GM21737 (cell line): Measurements from ENCODE around the gene SPARC.
"Not testable (repeated sequence)": the region's sequence is repeated elsewhere in the genome, so short reads cannot be mapped to it uniquely, and the experiment has no call there.

Source experiments
- ATAC-seq: cut with Tn5 transposase; IDR thresholded peaks from one replicate; pipeline ENCODE4 v1.9.1; 2021; ENCODE audit warnings: mild to moderate bottlenecking, moderate library complexity; ENCODE audit not compliant: unreplicated experiment

SPARC gene

GRCh38 chr5:151703227-151703626 is 16.5 kb upstream of the SPARC start:
- ATAC-seq = peak; percentile 91

DNA sequence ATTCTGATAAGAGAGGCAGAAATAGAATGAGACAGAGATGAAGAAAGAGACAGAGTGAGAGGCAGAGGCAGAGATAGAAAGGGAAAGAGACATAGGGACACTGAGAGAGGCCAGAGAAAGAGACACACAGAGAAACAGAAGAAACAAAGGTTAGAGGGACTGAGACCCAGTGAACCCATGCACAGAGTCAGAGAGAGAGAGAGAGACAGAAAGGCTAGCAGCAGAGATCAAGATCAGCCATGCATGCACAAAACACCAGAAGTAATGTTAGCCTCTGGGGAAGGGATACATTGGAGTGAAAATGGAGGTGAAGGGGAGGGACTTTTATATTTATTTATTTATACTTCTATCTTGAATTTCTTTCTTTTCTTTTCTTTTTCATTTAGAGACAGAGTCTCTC is 14.1 kb upstream of the SPARC start:
- no peak for ATAC-seq

- ATAC-seq = no peak
These were observed 13.6 kb upstream of the SPARC start for GRCh38 chr5:151700296-151700695.

DNA sequence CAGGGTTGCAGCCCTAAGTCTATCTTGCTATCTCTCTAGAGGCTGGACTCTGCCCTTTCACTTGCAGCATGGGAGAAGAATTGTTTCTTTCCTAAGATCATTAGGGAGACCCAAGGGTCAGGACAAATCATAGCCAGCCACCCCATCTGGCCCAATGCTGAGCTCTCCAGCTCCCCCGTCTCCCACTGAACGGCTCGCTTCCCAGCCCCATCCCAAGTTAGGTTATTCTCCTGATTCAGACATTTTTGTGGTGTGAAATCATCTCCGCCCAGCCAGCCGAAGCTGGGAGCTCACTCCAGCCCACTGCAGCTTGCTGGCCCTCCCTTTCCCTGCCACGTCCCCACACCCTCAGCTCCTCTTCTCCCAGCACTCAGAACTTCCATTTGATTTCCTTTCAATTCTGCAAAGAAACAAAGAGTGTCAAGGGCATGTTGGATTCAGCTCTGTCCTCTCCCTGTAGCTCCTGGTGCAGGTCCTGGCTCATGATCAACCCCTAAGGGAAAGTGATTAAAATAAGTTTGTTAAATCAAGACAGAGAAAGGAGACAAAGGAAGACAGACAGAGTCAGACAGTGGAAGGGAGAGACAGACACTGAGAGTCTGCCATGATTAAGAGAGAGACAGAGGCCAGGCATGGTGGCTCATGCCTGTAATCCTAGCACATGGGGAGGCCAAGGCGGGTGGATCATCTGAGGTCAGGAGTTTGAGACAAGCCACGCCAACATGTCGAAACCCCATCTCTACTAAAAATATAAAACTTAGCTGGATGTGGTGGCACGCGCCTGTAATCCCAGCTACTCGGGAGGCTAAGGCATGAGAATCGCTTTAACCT is 12.6 kb upstream of the SPARC start:
- ATAC-seq = no peak

DNA sequence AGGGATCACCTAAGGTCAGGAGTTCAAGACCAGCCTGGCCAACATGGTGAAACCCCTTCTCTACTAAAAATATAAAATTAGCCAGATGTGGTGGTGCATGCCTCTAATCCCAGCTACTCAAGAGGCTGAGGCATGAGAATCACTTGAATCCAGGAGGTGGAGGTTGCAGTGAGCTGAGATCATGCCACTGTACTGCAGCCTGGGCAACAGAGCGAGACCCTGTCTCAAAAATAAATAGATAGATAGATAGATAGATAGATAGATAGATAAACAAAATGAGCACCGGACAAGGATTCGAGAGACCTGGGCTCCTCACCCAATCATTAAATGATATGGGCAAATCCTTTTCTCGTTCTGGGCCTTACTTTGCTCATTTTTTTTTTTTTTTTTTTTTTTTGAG is 11.4 kb upstream of the SPARC start:
- not testable (repeated sequence) for ATAC-seq

DNA sequence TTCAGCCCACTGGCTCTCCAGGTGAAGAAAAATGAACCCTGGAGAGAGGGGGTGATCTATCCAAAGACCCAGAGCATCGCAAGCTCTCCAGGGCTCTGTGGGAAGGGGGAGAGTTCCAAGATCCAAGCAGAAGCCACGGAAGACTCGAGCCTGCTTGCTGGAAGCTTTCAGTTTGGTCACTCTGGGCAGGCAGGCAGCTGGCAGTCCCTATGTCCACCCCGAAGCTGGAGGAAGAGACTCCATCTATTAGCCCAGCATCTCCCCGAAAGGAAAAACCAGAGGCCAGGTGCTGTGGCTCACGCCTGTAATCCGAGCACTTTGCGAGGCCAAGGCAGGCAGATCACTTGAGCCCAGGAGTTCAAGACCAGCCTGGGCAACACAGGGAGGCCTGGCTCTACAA is 10.7 kb upstream of the SPARC start:
- no peak for ATAC-seq

DNA sequence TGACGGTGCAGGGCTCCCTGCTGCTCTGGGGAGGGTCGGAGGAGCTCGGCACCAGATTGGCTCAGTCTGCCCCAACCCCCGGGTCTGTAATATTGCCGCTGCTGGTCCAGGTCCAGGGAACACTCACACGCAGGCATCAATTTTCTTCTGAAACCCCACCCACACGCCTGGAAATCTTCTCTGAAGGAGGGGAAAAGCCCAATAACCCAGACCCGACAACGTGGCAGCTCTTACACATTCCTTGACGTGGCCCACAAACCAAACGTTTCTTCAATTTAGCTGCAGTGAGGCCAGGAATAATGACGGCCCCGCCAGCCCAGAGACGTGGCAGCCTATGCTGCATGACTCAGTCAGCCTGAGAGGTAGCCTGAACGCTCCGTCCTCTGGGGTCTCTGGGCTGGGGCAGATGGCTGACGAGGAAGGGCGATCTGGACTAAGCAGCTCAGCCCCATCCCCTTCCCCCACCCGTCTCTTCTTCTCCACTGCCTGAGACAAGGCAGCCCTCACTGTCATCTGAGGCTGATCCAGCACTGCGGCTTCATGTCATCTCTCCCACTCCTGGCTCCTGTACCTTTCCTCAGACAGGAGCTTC is 9.9 kb upstream of the SPARC start:
- ATAC-seq = no peak

- ATAC-seq = no peak
These were observed 8.7 kb upstream of the SPARC start for GRCh38 chr5:151695464-151695863.

DNA sequence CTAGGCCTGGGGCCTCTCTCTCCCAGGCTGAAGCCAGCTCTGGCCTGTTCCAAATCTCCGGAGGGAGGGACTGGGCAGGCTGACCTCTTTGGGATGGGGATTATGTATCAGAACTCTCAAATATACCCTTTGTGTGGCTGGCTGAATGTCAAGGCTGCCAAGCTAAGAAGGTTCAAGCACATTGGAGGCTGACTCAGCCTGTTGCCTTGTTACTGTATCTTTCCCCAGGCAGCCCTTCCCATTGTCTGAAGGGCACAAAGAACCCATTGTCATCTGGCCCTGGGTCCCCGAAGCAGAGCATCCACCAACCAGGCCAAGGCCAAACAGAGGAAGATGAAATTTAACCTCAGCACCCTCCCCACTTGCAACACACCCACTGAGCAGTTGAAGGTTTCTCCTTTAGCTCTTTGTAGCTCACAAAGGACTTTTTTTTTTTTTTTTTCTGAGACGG is 7.3 kb upstream of the SPARC start:
- no peak for ATAC-seq

DNA sequence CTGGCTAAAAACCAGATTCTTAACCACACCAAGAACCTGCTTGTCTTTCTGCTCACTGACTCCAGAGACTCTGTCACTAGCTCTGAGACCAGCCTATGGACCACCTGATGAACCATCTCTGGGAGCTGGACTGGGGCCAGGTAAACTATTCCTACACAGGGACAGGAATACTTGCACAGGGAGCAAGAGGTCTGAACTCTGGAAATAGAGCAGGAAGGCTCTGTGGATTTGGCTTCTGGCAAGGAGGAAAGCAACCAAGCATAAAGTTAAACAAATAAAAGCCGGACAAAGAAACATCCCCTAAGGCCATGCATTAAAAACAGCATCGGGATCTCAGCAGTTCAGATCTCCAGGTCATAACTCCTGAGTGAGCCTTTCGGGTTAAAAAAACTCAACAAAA is 5.6 kb upstream of the SPARC start:
- ATAC-seq = no peak

DNA sequence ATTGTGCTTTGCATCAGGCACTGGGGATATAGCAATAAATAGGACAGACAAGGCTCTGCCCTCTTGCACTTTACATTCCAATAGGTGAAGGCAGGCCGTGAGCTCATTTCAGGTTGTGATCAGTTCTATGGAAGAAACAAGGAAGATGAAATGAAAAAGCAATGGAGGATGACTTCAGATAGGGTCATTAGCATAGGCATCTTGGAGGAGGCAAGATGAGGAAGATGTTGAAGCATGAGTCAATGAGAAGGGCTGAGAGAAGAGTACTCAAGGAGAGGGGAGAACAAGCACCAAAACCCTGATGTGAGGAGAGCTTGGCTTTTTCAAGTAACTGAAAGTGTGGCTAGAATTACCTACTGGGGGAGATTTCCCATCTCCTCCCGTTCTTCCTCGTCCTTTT is 5.0 kb upstream of the SPARC start:
- ATAC-seq = no peak

DNA sequence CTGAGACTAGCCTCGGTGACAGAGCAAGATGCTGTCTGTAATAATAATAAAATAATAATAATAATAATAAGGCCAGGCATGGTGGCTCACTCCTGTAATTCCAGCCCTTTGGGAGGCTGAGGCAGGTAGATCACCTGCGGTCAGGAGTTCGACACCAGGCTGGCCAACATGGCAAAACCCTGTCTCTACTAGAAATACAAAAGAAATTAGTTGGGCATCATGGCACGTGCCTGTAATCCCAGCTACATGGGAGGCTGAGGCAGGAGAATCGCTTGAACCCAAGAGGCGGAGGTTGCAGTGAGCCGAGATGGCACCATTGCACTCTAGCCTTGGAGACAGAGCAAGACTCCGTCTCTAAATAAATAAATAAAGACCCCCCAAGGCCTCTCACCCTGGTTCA is 2.9 kb upstream of the SPARC start:
- ATAC-seq = not testable (repeated sequence)

DNA sequence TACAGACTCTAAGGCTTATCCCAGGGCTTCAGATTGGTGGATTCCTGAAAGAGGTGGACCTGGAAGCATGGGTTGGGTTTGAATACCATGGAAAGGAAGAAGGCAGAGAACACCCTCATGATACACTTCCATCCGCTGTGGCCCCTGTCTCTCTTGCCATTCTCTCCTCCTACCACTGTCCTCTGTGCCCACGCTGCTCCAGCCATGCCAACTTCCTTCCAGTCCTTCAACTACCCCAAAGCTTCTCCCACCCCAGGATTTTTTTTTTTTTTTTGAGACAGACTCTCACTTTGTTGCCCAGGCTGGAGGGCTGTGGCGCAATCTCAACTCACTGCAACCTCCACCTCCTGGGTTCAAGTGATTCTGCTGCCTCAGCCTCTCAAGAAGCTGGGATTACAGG is 1.7 kb upstream of the SPARC start:
- ATAC-seq = no peak

DNA sequence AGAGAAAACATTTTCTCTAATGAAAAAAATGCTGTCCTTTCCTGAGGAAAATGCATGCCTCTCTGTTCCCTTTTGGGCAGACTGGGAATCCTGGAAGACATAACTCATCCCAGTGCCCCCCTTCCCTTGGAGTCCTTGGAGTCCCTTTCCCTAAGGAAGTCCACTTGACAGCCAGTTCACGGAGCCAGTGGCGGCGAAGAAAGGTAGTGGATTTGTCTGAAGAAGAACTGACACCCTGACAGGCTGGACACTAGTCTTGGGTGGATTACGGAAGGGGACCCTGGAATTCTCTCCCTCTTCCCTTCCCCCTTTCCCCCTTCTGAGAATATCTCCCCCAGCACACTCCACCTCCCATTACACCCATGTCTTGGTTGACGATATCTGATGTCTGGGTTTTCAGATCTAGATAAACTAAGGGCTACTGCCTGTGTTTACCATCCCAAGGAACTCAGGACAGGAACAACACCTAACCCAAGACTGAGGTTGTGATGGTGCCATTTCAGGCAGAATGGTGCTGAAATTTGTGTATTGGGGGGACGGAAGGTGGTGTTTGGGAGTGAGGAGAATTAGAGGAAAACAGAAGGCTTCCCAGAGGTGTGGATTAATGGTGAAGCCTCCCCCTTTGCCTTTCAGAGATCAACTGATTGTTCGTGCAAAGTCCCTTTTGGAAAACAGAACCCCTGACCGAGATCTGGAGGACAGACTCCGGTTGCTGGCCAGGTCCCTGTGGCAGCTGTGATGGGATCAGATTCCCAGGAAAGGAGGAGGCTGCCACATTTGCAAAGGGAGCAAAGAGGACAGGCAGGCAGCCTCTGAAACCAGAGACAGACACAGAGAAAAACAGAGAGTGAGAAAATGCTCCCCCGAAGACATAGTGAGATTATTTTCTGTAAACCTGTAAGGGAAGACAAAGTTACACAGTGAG is 704 bp downstream of the SPARC start:
- no peak for ATAC-seq

DNA sequence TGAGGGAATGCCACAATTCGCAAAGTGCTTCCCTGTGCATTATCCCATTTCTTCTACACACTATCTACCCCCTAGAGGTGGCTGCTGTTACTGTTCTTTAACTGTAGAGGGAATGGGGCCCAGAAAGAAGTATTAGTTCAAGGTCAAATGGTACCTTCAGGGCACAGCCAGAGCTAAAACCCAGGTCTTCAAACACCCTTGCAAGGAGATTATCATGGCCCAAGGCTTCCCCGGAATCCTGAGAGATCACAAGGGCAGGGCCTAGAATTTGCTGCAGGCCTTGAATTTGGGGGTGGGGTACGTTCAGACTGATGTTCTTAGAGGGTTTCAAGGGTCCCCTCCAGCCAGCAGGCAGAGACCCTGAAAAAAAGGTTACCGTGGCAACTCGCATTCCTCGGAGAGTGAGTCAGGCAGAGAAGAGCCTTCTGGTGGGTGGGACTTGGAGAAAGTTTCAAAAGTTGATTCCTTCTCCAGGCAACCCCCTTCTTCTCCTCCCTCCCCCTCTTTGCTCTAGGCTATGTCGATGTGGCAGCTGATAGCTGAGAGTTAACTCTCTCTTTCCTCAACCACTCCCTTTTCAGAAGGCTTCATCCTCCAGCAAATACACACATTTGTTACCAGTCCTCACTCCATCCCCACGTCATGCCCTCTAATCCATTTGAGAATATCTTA is 1.9 kb downstream of the SPARC start:
- no peak for ATAC-seq

DNA sequence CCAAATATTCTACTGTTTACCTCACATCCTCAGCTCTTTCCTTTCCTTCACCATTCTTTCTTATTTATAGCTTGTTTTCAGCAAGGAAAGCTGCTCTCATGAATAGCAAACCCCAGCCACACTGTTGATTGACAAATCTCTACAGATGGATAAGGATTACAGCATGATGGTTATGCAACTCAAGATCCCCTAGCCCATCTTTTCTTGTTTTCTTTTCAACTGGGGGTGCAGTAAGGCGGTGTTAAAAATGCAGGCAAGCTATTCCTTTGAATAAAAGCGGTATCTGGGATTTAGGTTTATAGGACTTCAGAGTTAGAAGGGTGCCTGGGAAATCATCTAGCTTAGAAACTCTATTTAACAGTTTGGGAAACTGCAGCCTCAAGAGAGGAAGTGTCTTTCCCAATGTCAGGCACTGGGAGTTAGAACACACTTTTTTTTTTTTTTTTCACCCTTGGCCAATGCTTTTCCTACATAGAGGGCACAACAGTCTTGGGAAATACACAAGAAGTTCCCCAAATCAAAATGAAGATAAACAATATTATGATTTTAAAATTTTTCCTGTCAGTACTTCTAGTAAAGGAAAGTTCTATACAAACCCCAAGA is 2.6 kb downstream of the SPARC start:
- no peak for ATAC-seq

DNA sequence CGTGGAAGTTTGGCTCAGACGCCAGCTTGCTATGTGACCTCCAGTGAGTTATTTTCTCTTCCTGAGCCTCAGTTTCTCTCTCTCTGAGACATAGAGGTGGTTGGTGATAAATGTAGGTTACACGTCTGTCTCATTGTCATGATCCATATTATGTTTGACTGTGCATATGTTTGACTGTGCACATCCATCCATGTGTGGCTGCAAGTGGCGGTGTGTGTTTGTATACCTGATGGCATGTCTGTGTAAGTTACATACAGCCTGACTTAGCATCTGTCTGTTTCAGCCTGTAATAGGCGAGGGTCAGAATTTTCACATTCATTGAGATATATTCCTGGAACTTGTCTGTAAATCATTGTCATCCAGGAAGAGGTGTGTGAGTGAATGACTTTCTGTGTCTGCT is 3.3 kb downstream of the SPARC start:
- ATAC-seq = no peak

- ATAC-seq = no peak
These were observed 3.9 kb downstream of the SPARC start for GRCh38 chr5:151682751-151683331.

- ATAC-seq = no peak
These were observed 4.5 kb downstream of the SPARC start for GRCh38 chr5:151682240-151682639.

- no peak for ATAC-seq
These were observed 5.7 kb downstream of the SPARC start for GRCh38 chr5:151680944-151681427.
